Smooth muscle cell (in vitro differentiated cells): Measurements from ENCODE around the gene SDSL. TPM values are rescaled to one million over a fixed set of nuclear protein-coding genes. Genes with fewer than 3 reads are reported as not detected.

Experiments
- DNase-seq: peaks from one replicate; lab custom pipeline; 2025; ENCODE audit not compliant: unreplicated experiment; lab: John Stamatoyannopoulos, UW
- H2AFZ ChIP-seq: fragments of 200-600 bp; sonication (generic); 2 replicates; pipeline ENCODE4 v1.6.0; 2016; ENCODE audit warnings: antibody characterized with exemption, low read depth, mild to moderate bottlenecking
- H3F3A ChIP-seq: fragments of 200-600 bp; sonication (generic); 2 replicates; pipeline ENCODE4 v1.6.0; 2017; ENCODE audit warnings: antibody characterized with exemption, low read depth
- H3K27ac ChIP-seq: fragments of 200-600 bp; sonication (generic); 2 replicates; pipeline ENCODE4 v1.5.1; 2016; ENCODE audit warnings: low read depth, mild to moderate bottlenecking
- H3K27me3 ChIP-seq: fragments of 200-600 bp; sonication (generic); 2 replicates; pipeline ENCODE4 v1.6.1; 2016; ENCODE audit warnings: low read depth, mild to moderate bottlenecking
- H3K36me3 ChIP-seq: fragments of 200-600 bp; sonication (generic); 2 replicates; pipeline ENCODE4 v1.5.1; 2016; ENCODE audit warnings: low read depth
- H3K4me1 ChIP-seq: fragments of 200-600 bp; sonication (generic); 2 replicates; pipeline ENCODE4 v1.5.1; 2016; ENCODE audit warnings: low read depth
- H3K4me2 ChIP-seq: fragments of 200-600 bp; sonication (generic); 2 replicates; pipeline ENCODE4 v1.6.0; 2016; ENCODE audit warnings: mild to moderate bottlenecking
- H3K4me3 ChIP-seq: fragments of 200-600 bp; sonication (generic); 2 replicates; pipeline ENCODE4 v1.5.1; 2016; ENCODE audit warnings: mild to moderate bottlenecking
- H3K79me2 ChIP-seq: fragments of 200-600 bp; sonication (generic); 2 replicates; pipeline ENCODE4 v1.6.0; 2016; ENCODE audit warnings: low read depth, mild to moderate bottlenecking
- H3K9ac ChIP-seq: fragments of 200-600 bp; sonication (generic); 2 replicates; pipeline ENCODE4 v1.6.0; 2016; ENCODE audit warnings: low read depth
- H3K9me3 ChIP-seq: fragments of 200-600 bp; sonication (generic); replicated peaks from 2 replicates; pipeline ENCODE4 v1.5.1; 2016; ENCODE audit warnings: low read depth
- H4K20me1 ChIP-seq: fragments of 200-600 bp; sonication (generic); 2 replicates; pipeline ENCODE4 v1.6.0; 2016; ENCODE audit warnings: low read depth
- WGBS: methylation state at CpG from one replicate; pipeline ENCODE4 v1.1.7; 2016; ENCODE audit warnings: low lambda C conversion rate; 5-methylcytosine and 5-hydroxymethylcytosine counted together
- polyA plus RNA-seq: library from polyadenylated mRNA; unstranded; fragments of >200 nt; fragmentation: Nextera tagmentation; extraction: Ambion mirVana; gene quantifications from 2 replicates; pipeline ENCODE4 v1.2.1, GENCODE V29; 2016
- total RNA-seq: library from RNA; depleted of rRNA; stranded (reverse); fragments of >200 nt; gene quantifications from 2 replicates; pipeline ENCODE4 v1.2.3, GENCODE V29; 2014
- TF ChIP-seq, protein P1 (sequence below): fragments of 200-600 bp; sonication (generic); IDR thresholded peaks from 2 replicates; pipeline ENCODE4 v1.5.1; 2017; ENCODE audit warnings: borderline replicate concordance, mild to moderate bottlenecking, antibody characterized with exemption; ENCODE audit not compliant: insufficient read depth, poor library complexity, severe bottlenecking

Gene SDSL
- total and polyA plus RNA-seq, 2 experiments from 2014 or later, result 3.6 to 6.7 TPM

DNA sequence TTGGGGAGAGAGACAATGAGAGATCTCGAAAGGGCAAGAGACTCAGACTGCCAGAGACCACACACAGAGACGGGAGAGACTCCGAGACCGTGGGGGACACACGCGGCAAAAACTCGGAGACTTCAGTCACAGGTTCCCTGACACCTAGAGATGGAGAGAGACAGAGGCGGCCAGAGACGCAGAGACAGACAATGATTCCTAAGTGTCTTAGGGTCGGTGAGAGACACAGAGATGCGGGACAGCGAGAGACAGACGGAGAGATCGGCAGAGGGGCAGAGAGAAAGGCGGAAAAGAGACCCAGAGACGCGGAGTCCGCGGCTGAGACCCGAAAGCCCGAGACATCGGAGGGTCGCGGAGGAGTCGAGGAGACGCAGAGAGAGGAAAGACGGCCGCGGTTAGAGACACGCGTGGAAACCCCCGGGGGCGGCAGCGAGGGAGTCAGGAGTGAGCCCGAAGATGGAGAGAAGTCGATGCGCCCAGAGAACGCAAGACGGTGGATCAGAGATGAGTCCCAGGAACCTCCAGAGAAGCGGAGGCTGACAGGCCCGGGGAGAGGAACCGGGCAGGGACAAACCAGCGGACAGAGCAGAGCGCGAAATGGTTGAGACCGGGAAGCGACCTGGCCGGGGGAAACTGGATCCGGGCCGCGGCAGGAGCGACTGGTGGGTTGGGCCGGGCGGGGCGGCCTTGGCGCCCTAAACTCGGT lies 41.7 kb downstream of the SDSL start:
- Histone ChIP-seq H3F3A (no peaks in the 10 kb centered on the region), H3K4me2 (peak overlapping the region; percentile 85), H2AFZ (no peak overlapping the region), H3K4me1 (peaks cover 43% of the 10 kb centered on the region), H3K9ac (no peak overlapping the region), H3K27me3 (peaks cover 99% of the 10 kb centered on the region), H3K9me3 (no peaks in the 10 kb centered on the region), H3K36me3 (no peaks in the 10 kb centered on the region), H3K79me2 (no peaks in the 10 kb centered on the region), H4K20me1 (no peaks in the 10 kb centered on the region), H3K4me3 (no peak overlapping the region), H3K27ac (no peak overlapping the region)
- TF ChIP-seq, protein P1, sequence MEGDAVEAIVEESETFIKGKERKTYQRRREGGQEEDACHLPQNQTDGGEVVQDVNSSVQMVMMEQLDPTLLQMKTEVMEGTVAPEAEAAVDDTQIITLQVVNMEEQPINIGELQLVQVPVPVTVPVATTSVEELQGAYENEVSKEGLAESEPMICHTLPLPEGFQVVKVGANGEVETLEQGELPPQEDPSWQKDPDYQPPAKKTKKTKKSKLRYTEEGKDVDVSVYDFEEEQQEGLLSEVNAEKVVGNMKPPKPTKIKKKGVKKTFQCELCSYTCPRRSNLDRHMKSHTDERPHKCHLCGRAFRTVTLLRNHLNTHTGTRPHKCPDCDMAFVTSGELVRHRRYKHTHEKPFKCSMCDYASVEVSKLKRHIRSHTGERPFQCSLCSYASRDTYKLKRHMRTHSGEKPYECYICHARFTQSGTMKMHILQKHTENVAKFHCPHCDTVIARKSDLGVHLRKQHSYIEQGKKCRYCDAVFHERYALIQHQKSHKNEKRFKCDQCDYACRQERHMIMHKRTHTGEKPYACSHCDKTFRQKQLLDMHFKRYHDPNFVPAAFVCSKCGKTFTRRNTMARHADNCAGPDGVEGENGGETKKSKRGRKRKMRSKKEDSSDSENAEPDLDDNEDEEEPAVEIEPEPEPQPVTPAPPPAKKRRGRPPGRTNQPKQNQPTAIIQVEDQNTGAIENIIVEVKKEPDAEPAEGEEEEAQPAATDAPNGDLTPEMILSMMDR, result no peak
- DNase-seq, result no peak
- 2% methylated on average over 51 of the region's 57 CpGs for WGBS

DNA sequence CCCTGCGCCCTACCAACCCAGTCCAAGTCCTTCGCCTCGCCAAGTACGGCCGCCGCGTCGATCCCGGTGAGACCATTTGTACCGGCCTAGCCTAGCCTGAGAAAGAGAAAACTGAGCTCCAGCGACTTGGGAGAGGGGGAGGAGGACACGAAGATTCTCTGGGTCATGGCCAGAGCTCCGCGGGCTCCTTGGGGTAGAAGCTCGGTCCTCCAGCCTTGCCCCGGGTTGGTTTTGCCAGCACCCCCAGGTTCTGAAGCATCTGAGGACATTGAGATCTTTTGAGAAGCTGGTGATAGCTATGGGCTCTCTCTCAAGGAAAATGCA lies 42.2 kb downstream of the SDSL start:
- TF ChIP-seq, protein P1, result no peak
- Histone ChIP-seq H3K4me3 (no peak overlapping the region), H4K20me1 (no peaks in the 10 kb centered on the region), H3K36me3 (no peaks in the 10 kb centered on the region), H2AFZ (no peak overlapping the region), H3K4me2 (peak overlapping the region; percentile 81), H3K9ac (no peak overlapping the region), H3K79me2 (no peaks in the 10 kb centered on the region), H3F3A (no peaks in the 10 kb centered on the region), H3K27me3 (peaks cover 99% of the 10 kb centered on the region), H3K9me3 (no peaks in the 10 kb centered on the region), H3K4me1 (peaks cover 43% of the 10 kb centered on the region), H3K27ac (no peak overlapping the region)
- 6% methylated on average over 16 of the region's 16 CpGs for WGBS
- no peak for DNase-seq

DNA sequence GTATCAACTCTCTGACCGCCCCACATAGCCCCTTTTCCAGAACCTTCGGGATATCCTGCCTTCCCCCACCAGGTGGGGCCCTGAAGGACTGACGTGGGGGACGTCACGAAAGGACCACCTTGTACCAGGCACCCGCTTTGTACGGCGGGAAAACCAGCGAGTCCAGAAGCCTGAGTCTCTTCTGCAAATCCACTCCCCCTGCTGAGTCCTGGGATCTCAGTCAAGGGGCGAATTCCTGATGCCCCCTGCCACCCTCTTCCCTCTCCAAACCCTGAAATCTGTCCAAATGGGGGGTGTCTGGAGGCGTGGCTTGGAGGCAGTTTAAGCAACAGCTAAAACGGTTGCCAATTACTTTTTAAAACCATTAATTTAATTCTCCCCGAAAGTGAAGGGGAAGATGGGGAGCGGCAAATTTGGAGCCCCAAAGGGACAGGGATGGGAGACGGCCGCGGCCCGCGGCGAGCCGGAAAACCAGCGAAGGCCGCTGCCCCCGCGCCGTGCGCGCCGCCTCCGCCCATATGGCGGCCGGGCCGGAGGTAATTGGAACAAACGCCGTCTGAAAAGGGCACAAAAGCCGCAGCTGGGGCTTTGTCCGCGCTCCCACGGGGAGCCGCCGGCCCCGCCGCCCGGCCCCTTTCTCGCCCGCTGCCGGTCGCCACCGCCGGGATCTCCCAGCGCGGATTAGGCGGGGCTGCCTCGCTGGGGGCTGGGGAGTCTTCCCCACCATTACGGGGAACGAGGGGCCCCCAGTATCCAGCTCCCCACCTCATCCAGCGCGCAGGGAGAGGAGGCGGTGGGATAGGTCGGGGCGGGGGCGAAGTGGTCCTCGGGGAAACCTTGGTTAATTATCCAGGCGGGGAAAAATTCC lies 42.9 kb downstream of the SDSL start:
- TF ChIP-seq, protein P1, result no peak
- Histone ChIP-seq H3K79me2 (no peaks in the 10 kb centered on the region), H2AFZ (no peak overlapping the region), H3K36me3 (no peaks in the 10 kb centered on the region), H3K9me3 (no peaks in the 10 kb centered on the region), H3K27ac (no peak overlapping the region), H3F3A (no peaks in the 10 kb centered on the region), H3K4me3 (peak overlapping the region; percentile 31), H3K9ac (no peak overlapping the region), H3K4me2 (peak overlapping the region; percentile 81), H3K4me1 (peaks cover 43% of the 10 kb centered on the region), H4K20me1 (no peaks in the 10 kb centered on the region), H3K27me3 (peaks cover 99% of the 10 kb centered on the region)
- DNase-seq, result no peak
- 4% methylated on average over 47 of the region's 64 CpGs for WGBS
